NCI-H2171 (cell line): ENCODE data around the gene PIP4P1.
"Not testable (repeated sequence)": the region's sequence is repeated elsewhere in the genome, so short reads cannot be mapped to it uniquely, and the experiment has no call there.

Experiments
- DNase-seq: peaks from one replicate; lab custom pipeline; 2025; lab: John Stamatoyannopoulos, UW

PIP4P1 gene

DNA sequence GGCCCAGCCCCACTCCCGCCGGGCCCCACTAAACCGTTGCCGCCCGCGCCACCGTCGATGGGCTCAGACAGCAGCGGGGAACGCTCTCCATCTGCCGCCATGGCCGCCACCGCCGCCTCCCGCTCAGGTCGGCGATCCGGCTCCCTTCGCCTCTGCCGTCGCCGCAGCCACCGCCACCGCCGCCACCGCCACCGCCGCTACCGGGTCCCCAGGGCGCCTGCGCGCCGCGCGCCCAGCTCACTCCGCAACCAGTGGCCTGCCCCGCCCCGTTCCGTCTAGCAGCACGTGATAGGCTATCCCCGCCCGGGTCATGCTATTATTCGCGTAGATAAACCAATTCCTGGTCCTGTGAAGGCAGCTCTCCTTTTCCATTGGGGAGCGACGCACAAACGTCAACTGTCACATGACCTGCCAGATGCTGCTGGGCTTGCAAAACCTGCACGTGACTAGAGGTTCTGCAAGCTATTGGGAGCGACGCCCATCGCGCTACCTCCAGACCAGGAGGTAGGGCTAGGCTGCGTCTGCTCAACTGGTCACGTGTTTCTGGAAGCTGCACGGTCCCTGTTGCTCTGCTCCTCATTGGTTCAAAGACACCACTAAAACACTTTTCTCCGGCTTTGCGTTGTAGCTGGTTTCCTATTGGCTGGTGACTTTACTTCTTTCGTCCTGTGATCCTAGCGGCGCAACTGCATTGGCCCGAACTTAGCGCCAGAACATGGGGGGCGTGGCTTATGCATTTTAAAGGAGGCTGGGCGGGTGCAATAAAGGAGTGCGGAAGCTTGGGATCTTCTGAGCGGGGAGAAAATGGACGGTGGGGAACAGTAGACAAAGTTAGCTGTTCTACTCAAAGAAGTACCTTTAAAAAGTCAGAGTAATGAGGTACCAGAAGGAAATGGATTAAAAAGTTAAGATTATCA, at the start of gene PIP4P1:
PIP4P1 (minus strand) TSS at position 210 of the 917 bp plus-strand sequence; CDS start at position 101, 109 bp downstream.
- DNase-seq: peak; percentile 100

DNA sequence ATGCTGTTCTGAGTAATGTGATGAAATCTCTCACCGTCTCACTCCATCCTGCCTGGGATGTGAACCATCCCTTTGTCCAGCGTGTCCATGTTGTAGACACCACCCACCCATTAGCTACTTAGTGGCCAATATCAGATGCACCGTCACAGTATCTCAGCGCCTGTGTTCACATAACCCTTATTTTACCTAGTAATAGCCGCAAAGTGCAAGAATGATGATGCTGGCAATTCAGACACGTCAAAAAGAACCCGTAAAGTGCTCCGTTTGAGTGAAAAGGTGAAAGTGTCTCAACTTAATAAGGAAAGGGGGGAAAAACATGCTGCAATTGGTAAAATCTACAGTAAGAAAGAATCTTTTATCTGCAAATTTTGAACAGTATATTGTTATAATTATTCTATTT, 47.1 kb upstream of the PIP4P1 start:
- no peak for DNase-seq

DNA sequence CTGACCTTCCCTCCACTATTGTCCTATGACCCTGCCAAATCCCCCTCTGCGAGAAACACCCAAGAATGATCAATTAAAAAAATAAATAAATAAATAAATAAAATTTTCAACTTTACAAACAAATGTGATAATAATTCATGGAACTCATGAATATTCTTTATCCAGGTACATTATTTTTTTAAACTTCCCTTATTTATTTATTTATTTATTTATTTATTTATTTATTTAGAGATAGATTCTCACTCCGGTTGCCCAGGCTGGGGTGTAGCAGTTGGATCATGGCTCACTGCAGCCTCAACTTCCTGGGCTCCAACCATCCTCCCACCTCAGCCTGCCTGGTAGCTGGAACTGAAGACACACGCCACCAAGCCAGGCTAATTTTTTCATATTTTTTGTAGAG, 46.3 kb upstream of the PIP4P1 start:
- DNase-seq: not testable (repeated sequence)

DNA sequence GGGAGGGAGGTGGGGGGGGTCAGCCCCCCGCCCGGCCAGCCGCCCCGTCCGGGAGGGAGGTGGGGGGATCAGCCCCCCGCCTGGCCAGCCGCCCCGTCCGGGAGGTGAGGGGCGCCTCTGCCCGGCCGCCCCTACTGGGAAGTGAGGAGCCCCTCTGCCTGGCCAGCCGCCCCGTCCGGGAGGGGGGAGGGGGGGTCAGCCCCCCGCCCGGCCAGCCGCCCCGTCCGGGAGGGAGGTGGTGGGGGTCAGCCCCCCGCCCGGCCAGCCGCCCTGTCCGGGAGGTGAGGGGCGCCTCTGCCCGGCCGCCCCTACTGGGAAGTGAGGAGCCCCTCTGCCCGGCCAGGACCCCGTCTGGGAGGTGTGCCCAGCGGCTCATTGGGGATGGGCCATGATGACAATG, 45.5 kb upstream of the PIP4P1 start:
- DNase-seq: not testable (repeated sequence)

DNA sequence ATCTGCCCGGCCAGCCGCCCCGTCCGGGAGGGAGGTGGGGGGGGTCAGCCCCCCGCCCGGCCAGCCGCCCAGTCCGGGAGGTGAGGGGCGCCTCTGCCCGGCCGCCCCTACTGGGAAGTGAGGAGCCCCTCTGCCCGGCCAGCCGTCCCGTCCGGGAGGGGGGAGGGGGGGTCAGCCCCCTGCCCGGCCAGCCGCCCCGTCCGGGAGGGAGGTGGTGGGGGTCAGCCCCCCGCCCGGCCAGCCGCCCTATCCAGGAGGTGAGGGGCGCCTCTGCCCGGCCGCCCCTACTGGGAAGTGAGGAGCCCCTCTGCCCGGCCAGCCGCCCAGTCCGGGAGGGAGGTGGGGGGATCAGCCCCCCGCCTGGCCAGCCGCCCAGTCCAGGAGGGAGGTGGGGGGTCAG, 45.0 kb upstream of the PIP4P1 start:
- not testable (repeated sequence) for DNase-seq

DNA sequence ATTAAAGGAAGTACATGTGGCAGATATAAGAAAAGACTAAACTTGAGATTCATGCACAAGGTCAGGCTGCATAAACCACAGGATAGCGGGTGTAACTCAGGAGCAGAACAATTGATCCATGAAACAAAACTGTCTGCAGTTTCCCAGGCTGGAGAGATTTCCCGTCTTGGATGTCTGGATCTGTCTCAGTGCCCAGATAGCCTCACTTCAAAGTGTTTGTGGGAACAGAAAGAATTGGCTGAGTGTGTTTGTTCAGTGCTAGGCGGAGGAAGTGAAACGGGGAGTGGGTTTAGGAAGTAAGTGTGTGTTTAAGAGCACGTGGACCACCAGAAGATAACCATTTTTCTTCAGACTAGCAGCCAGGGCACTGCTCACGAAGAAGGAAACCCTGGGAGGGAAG, 42.7 kb upstream of the PIP4P1 start:
- no peak for DNase-seq

DNA sequence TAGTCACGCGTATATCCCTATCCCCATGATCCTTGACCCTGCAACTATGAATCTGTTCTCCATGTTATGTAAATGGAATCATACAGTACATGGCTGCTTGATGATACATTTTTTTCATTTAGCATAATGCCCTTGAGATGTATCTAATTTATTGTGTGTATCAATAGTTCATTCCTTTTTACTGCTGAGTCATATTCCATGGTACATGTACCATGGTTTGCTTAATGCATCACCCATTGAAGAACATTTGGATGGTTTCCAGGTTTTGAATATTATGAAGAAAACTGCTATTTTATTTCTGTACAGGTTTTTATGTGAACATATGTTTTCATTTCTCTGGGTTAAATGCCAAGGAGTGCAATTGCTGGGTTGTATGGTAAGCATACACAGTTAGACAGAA, 40.1 kb upstream of the PIP4P1 start:
- no peak for DNase-seq

DNA sequence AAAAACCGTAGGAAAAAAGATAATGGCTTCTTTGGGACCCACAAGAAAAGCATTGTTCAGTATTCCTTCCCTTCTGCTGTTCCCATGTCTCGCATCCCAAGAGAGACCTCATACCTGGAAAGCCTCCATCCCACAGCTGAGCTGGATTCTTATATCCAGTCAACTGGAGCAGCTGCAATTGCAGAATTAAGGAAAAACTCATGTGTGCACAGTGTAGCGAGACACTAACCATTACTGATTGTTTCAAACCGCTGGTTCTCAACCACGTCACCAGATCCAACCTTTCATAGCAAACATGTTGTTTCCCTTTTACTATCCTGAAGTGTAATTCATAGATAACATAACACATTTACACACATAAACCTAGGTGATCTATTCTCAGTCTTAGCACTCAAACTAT, 38.6 kb upstream of the PIP4P1 start:
- DNase-seq: no peak

DNA sequence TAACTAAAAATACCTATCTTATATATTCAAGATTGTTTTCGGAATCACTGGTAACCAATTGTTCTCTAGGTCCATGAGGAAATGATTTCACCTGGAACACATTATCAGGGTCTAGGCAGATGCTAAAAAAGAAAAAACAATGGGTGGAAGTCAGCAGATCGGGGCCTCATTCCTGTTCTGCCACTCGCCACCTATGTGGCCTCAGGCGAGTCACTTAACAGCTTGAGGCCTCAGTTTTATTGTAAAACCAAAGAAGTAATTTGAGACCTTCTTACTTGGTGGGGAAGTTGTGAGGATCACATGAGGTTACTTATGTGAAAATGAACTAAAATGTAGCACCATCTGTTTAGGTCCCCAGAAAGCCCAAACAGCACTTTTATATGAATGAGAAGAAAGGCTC, 37.9 kb upstream of the PIP4P1 start:
- peak; percentile 64 for DNase-seq

DNA sequence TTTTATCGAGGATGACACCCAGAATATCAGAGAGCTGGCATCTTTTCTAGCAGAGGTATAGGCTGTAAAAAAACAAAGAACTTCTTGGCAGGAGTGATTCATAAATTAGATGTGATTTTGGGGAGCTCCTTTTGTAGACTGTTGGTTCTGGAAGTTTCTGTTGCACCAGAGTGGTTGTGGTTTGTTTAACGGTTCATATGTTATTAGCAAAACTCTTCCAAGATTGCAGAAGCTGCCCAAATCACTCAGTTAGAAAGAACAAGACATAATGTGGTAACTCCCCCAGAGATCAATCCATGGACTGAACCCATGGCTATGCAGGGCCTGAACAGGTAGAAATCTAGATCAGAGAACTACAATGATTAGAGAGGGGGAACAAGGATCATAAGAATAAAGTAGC, 37.4 kb upstream of the PIP4P1 start:
- DNase-seq: no peak

DNA sequence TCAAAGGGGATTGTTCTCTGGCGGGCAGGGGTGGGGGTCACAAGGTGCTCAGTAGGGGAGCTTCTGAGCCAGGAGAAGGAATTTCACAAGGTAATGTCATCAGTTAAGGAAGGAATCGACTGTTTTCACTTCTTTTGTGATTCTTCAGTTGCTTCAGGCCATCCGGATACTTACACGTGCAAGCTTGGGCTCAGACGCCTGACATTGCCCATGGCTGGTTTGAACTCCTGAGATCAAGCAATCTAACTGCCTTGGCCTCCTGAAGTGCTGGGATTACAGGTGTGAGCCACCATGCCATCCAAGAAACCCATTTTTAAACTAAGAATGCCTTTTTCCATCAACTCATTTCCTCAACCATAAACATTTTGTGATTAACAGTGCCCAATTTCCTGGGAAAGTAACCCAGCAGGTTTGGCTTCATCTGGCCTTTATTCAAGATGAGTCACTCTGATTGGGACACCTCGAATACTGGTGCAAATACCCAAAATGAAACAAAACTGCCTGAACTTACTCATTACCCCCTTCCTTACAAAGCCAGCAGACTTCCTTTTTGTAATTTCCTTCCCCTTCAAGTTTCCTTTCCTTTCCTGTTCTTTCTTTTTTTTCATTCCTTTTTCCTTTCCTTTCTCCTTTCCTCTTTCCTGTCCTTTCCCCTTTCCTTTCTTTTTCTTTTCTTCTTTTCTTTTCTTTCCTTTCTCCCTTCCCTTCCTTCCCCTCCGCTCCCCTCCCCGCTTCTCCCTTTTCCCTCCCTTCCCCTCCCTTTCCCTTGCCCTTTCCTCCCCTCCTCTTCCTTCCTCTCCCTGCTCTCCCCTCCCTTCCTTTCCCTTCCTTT, 33.9 kb upstream of the PIP4P1 start:
- DNase-seq: no peak

DNA sequence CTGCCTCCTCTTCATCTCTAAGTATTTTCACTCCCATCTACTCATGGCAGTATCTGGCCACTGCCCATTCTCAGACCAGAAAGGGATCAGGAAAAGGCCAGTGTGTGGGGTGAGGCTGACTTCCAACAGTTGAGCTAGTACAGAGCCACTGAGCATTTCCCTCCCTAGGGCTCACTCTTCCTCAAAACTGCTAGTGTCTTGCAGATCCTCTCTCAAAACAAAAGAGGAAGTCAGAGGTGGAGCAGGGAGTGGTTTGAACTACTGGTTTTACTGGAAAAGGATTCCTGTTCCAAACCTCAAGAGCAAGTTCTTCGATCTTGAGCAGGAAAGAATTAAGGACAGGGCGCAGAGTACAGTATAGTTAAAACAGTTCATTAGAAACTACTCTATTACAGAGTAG, 32.4 kb upstream of the PIP4P1 start:
- DNase-seq: no peak

DNA sequence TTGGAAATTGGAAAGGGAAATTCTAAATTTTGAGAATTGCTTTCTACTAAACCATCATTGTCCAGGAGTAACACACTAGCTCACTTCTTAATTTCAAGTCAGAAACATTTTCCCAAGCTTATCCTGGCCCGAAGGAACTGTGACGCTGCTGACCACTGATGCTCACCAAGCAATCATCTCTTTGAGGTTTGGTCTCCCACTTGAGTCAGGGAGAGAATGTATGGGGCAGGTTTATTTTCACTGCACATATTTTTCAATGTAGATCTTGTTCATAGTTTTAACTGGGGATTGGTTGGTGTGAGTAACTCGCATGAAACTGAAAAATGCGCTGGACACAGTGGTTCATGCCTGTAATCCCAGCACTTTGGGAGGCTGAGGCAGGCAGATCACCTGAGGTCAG, 31.3 kb upstream of the PIP4P1 start:
- DNase-seq: no peak

DNA sequence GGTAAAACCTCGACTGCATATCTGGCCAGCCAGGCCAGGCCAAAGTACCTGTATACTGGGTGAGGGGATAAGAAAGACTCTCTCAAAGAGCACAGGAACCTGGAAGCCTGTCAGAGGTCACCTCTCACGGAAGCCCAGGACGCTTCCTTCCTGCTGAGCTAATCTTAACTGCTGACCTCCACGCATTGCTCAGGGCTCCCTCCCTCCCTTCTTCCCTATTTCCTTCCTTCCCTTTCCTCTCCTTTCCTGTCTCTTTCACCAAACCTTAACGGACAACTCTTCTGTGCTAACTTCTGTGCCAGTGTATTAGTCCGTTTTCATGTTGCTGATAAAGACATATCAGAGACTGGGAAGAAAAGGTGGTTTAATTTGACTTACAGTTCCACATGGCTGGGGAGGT, 29.3 kb upstream of the PIP4P1 start:
- no peak for DNase-seq

DNA sequence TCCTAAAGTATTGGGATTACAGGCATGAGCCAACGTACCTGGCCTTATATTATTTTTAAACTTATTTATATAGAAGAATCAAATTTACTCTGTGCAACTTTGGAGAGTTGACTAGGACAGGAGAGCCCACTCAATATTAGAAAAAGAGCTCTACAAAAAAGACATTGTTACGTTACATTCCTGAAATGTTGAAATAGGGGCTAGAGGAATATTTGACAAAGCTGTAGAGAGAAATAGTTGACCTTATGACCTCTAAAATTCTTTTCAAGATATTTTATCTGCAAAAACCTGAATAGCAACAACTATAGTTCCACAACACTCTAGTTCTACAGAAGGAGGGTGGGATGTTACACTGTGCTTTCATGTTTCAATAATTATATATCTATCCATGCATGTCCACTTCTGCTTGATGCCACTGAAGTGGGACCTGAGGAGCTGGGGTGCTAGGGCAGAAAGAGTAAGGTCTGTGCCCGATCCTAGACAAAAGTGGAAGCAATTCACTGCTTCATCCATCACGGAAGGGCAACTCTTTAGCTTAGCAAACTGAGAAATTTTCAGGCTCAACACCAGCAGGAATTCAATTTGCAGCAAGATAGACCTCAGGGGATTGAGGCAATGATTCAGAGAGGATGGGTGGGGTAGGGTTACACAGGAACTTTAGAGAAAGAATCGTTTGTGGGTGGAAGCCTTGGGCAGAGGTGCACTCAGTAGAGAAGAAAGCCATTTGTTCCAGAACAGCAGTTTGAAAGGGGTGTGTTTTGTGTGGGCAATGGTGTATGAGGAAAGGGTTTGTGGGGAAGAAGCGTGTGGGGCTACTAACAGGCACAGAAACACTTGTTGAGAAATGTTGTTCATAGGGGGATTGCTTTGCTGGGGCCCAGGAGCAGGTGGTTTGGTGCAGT, 28.1 kb upstream of the PIP4P1 start:
- no peak for DNase-seq

DNA sequence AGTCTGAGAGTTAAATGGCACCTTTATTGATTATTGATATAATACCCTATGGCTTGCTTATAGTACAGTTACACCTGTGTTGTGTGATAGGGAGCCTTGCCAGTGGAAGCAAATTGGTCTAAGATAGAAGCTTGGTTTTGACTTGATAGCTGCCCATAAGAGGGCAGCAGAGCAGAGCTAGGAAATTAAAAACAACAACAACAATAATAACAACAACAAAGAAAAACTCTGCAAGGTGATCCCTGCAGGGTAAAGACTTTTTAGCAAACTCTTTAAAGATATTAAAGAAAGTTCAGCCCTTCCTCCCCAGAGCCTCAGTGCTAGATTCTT, 26.1 kb upstream of the PIP4P1 start:
- DNase-seq: no peak

DNA sequence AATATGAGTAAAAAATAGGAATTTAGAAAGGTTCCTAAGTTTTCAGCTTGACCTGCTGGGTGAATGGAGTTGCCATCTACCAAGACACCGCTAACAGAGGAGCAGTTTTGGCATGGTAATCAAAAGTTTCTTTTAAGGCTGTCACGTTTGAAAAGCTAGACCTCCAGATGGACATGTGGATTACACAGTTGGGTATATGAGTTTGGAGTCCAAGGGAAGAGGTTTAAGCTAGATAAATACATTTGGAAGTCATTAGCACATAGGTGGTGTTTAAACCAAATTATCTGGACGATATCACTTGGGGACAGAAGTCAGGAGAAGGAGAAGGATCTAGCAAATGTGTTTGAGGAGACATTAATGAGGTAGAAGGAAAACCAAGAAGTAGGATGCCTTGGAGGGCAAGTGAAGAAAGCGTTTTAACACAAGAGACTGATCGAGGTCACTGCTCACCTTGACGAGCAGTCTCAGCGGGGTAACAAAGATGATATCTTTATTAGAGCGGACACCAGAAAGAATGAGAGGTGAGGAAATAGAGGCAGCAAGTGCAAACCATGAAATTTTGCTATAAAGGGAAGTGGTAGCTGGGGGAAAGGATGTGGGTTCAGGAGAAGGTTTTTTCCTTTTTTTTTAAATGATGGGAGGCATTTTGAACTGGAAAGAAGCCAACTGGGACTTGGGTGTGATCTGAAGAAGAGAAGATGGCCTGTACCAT, 25.6 kb upstream of the PIP4P1 start:
- DNase-seq: no peak

DNA sequence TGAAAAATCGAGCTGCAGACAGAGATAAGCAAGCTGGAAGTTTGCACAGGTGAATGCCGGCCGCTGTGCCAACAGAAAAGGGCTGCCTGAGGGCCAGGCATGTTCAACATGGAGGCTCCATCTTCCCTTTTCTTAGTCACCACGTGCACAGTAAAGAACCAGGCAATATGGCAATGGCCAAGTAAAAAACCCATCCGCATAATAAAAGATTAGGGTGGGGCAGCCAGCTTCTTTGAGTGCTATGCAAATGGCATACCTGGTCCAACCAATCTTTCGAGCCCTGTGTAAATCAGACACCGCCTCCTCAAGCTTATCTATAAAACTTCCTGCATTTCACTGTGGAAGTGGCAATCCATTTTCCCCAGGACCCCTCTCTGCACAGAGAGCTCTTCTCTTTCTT, 24.7 kb upstream of the PIP4P1 start:
- no peak for DNase-seq

DNA sequence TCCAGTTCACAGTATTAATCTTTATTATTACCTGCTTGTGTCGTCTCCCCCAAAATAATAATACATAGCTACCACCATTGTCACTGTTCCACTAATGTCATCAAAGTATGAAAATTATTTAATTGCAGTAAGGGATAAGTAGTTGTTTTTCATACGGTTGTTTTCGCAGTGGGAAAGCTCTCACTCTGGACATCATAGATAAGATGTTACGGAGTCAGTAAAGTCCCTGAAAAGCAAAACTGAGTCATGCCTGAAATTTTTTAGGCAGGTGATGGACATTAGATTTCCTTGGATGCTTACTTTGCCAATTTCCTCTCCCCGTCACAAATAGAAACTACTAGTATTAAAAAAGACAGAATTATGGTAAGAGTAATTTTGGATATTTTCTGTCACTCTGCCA, 21.1 kb upstream of the PIP4P1 start:
- DNase-seq: no peak

DNA sequence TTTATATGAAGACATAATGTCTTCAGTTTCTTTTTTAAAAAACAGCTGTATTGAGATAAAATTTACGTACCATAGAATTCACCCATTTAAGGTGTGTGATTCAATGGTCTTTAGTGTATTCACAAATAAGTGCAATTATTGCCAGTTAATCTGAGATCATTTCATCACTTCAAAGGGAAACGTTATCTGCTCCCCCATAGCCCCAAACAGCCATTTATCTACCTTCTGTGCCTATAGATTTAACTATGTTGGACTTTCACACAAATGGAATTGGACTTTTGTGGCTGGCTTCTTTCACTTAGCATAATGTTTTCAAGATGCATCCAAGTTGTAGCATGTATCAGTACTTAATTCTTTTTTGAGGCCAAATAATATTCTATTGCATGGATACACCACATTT, 17.7 kb upstream of the PIP4P1 start:
- DNase-seq: no peak

DNA sequence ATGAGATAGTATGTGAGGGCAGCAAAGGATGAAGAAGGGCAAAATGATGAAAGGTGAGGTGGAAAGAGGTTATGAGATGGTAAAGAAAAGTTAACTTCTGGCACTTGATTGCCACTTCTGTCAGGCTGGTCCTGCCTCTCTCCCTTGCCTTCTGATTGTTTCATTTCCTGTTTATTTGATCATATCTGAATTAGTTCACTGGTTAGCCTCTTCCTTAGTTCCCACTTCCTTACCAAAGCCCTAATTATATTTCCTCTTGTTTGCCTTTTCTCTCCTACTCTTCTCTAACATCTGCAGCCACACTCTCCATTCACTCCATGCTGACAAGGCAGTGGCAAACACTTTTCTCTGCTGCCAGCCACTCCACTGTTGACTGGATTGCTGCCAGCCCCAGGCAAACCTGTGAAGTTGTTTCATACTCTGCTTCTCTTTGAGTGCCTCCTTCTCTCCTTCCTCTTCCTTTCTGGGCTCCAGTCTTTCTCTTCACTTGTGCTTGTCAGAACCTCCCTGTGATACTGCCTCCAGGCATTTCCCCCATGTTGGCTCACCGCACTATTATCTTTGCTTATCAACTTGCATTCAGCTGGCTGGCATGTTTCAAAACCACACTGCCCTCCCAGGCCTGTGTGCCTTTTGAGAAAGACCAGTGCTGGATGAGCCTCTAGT, 16.1 kb upstream of the PIP4P1 start:
- DNase-seq: no peak
